PFSK-1 (cell line): ENCODE results near the gene CCDC170.

Experiments
- FOXP2 ChIP-seq: optimal IDR thresholded peaks from 2 replicates; pipeline ENCODE3; 2011; ENCODE audit warnings: borderline replicate concordance, control low read depth, inconsistent platforms; ENCODE audit not compliant: insufficient read depth; ENCODE audit errors: extremely low read length, extremely low read depth
- POLR2AphosphoS5 ChIP-seq: IDR thresholded peaks from 2 replicates; pipeline ENCODE4 v1.6.1; 2012; ENCODE audit warnings: low read depth, mild to moderate bottlenecking, control low read depth, low read length, moderate library complexity
- REST ChIP-seq, 2 experiments: IDR thresholded peaks; 2 replicates each; pipeline versions ENCODE4 v1.6.1 to v1.8.0; 2011 to 2012; ENCODE audit warnings: low read depth in 2 of 2, low read length in 2 of 2, control low read depth in 1 of 2, inconsistent platforms in 1 of 2, mild to moderate bottlenecking in 1 of 2, moderate library complexity in 1 of 2; ENCODE audit not compliant: insufficient read depth in 1 of 2
- SIN3A ChIP-seq: IDR thresholded peaks from 2 replicates; pipeline ENCODE4 v1.6.1; 2012; ENCODE audit warnings: mild to moderate bottlenecking, low read length, moderate library complexity, borderline replicate concordance; ENCODE audit not compliant: insufficient read depth
- TAF1 ChIP-seq: IDR thresholded peaks from 2 replicates; pipeline ENCODE4 v1.6.1; 2012; ENCODE audit warnings: low read length, control low read depth, borderline replicate concordance; ENCODE audit not compliant: insufficient read depth

The CCDC170 gene

GRCh38 chr6:151551223-151551857 lies 57.5 kb downstream of the CCDC170 start:
- no peak for TF ChIP-seq FOXP2
- TF ChIP-seq REST (IDR thresholded peaks at IDR 0.05; ENCODE audit: insufficient read depth in 1 of 2, low read depth in 2 of 2, low read length in 2 of 2), result no peak
- no peak for TF ChIP-seq SIN3A
- no peak for TF ChIP-seq POLR2AphosphoS5
- TF ChIP-seq TAF1, result no peak

GRCh38 chr6:151553416-151554165 lies 59.8 kb downstream of the CCDC170 start:
- TF ChIP-seq SIN3A, result no peak
- TF ChIP-seq REST (IDR thresholded peaks at IDR 0.05; ENCODE audit: insufficient read depth in 1 of 2, low read depth in 2 of 2, low read length in 2 of 2), result no peak

GRCh38 chr6:151561238-151561637 lies 67.4 kb downstream of the CCDC170 start:
- TF ChIP-seq POLR2AphosphoS5, result no peak
- TF ChIP-seq FOXP2, result no peak
- TF ChIP-seq TAF1, result no peak
- TF ChIP-seq REST (IDR thresholded peaks at IDR 0.05; ENCODE audit: insufficient read depth in 1 of 2, low read depth in 2 of 2, low read length in 2 of 2), result no peak
- no peak for TF ChIP-seq SIN3A

DNA sequence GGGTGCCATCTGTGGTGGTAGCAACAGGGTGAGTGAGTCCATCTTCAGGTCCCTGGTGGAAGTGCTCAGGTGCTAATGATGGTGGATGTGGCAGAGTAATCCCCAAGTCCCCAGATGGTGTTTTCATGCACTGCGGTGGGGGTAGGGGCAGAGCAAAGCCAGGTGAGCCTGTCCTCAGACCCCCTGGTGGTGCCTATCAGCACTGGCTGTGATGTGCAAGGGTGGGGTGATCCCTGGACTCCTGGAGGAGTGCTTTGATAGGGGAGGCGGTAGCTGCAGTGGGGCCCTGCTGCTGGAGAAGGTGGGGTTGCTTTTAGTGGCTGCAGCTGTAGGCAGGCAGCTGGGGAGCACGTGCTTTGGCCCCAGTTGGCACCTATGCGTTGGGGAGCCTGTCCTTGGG lies 70.8 kb downstream of the CCDC170 start:
- no peak for TF ChIP-seq TAF1
- TF ChIP-seq FOXP2, result no peak
- TF ChIP-seq SIN3A, result no peak

DNA sequence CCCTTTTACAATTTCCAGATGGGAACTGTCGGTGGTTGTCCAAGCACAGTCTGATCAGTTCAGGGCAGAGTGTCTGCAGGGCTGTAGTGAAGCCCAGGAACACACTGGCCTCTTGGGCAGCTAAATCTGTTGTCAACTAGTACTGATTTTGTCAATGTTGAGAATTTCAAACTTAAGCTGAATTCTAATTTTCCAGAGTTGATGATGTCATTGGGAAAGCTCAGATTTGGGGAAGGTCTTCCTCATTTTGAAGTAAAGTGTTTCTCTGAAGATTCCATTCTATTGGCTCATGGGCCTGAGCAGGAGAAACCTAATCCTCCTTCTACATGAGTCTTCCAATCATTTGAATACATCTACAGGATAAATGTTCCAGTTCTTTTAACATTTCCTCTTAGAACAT lies 72.1 kb downstream of the CCDC170 start:
- TF ChIP-seq SIN3A, result no peak
- no peak for TF ChIP-seq FOXP2
- TF ChIP-seq POLR2AphosphoS5, result no peak
- no peak for TF ChIP-seq REST (IDR thresholded peaks at IDR 0.05; ENCODE audit: insufficient read depth in 1 of 2, low read depth in 2 of 2, low read length in 2 of 2)
- TF ChIP-seq TAF1, result no peak
